Natural killer cell (primary cell): Measurements from ENCODE around the gene OLFML2A. TPM values are rescaled to one million over a fixed set of nuclear protein-coding genes. Genes with fewer than 3 reads are reported as not detected.

ENCODE experiments used
- ATAC-seq, 3 donors: fragments of 150-1000 bp in 2 of 3; fragments of 200-7000 bp in 1 of 3; cut with Tn5 transposase; 1 replicate in 1 of 3; 2 replicates in 2 of 3; pipeline ENCODE4 v1.10.0; 2021; ENCODE audit warnings: mild to moderate bottlenecking in 2 of 3, moderate library complexity in 2 of 3
- DNase-seq, 2 donors: peaks; one replicate each; pipeline versions ENCODE4 v3.0.0 to v3.0.0-alpha.2; 2013 to 2021; ENCODE audit warnings: mixed read lengths in 1 of 2
- H3K27ac ChIP-seq: one replicate; pipeline ENCODE4 v1.5.1; 2013; ENCODE audit warnings: mild to moderate bottlenecking, low read length
- H3K27me3 ChIP-seq: one replicate; pipeline ENCODE4 v1.6.1; 2013; ENCODE audit warnings: low read length; ENCODE audit not compliant: control insufficient read depth, insufficient read depth
- H3K36me3 ChIP-seq: one replicate; pipeline ENCODE4 v1.6.1; 2013; ENCODE audit warnings: low read length; ENCODE audit not compliant: control insufficient read depth, insufficient read depth
- H3K4me1 ChIP-seq: one replicate; pipeline ENCODE4 v1.6.1; 2013; ENCODE audit warnings: low read length; ENCODE audit not compliant: control insufficient read depth, insufficient read depth
- H3K4me3 ChIP-seq: one replicate; pipeline ENCODE4 v1.5.1; 2013; ENCODE audit warnings: low read length
- H3K9me3 ChIP-seq: one replicate; pipeline ENCODE4 v1.6.1; 2013; ENCODE audit warnings: low read length; ENCODE audit not compliant: control insufficient read depth, insufficient read depth
- H3K27ac Mint-ChIP-seq, 2 donors: one replicate each; pipeline ENCODE4 v1.8.0; 2022; ENCODE audit warnings: mild to moderate bottlenecking in 2 of 2, mixed read lengths in 2 of 2, moderate library complexity in 1 of 2
- H3K27me3 Mint-ChIP-seq, 2 donors: one replicate each; pipeline ENCODE4 v1.8.0; 2022; ENCODE audit warnings: low read depth in 2 of 2, mixed read lengths in 2 of 2
- H3K36me3 Mint-ChIP-seq: one replicate; pipeline ENCODE4 v1.8.0; 2022; ENCODE audit warnings: mixed read lengths
- H3K4me1 Mint-ChIP-seq, 2 donors: one replicate each; pipeline ENCODE4 v1.8.0; 2022; ENCODE audit warnings: mixed read lengths in 2 of 2
- H3K4me3 Mint-ChIP-seq: one replicate; pipeline ENCODE4 v1.8.0; 2022; ENCODE audit warnings: mild to moderate bottlenecking, moderate library complexity, mixed read lengths
- H3K9me3 Mint-ChIP-seq, 2 donors: one replicate each; pipeline ENCODE4 v1.8.0; 2022; ENCODE audit warnings: mixed read lengths in 2 of 2
- CTCF ChIP-seq: fragments of 200-600 bp; IDR thresholded peaks from one replicate; pipeline ENCODE4 v1.8.0; 2022; ENCODE audit warnings: antibody characterized with exemption
- WGBS: methylation state at CpG from one replicate; pipeline ENCODE4 v1.1.7; 2013; ENCODE audit warnings: missing lambda C conversion rate; ENCODE audit not compliant: insufficient coverage; 5-methylcytosine and 5-hydroxymethylcytosine counted together
- intact Hi-C: fragments of 100-400 bp; cut with micrococcal nuclease; formaldehyde crosslinking; loops from one replicate; pipeline ENCODE4 v1.14.2; 2022
- total RNA-seq, 4 donors: library from RNA; stranded (reverse); fragments of 120-200 nt in 1 of 4; gene quantifications; one replicate each; pipeline versions ENCODE4 v1.2.3 to v1.2.4, GENCODE V29; 2013 to 2022

OLFML2A gene
- total RNA-seq, 3 donors from 2014 or later (not counting 1 experiment from before 2014, with no cell fraction given): not detected

DNA sequence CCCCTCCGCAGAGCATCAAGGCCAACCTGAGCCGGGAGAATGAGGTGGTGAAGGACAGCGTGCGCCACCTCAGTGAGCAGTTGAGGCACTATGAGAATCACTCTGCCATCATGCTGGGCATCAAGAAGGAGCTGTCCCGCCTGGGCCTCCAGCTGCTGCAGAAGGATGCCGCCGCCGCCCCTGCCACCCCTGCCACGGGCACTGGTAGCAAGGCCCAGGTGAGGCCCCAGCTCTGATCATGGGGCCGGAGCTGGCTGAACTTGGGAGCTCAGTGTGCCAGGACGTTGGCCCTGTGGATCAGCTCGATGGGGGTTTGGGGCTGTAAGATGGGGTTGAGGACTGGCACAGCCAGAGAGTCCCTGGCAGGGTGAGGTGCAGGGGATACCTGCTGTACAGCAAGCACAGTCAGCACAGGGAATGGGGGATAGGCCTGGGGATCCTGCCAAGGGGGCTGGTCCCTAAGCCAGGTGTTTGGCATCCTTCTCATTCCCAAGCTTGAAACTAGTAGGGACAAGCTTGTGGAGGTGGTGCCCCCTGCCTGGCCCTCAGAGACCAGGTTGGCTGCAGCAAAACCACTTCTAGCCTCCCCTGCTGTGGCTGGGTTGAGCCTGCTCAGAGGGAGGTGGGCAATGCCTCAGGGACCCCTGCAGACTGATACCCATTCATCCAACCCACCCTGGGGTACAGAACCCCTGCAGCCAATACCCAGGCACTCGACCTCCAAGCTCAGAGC, 22.5 kb downstream of the OLFML2A start:
- H3K27me3 ChIP-seq: no peaks in the 10 kb centered on the region
- Mint-ChIP-seq H3K4me1 (no peaks in the 10 kb centered on the region), H3K36me3 (no peaks in the 10 kb centered on the region), H3K4me3 (no peak overlapping the region), H3K27me3 (peaks cover 0 to 3% of the 10 kb centered on the region in 2 donors), H3K27ac (no peak overlapping the region), H3K9me3 (no peaks in the 10 kb centered on the region)
- H3K36me3 ChIP-seq: no peaks in the 10 kb centered on the region
- DNase-seq (no peak), ATAC-seq (no peak)
- TF ChIP-seq CTCF: no peak
- no peak overlapping the region for H3K4me3 ChIP-seq
- peaks cover 18% of the 10 kb centered on the region for H3K4me1 ChIP-seq
- H3K9me3 ChIP-seq: no peaks in the 10 kb centered on the region
- intact Hi-C loops: no loop called here
- 84% methylated on average over 13 of the region's 13 CpGs for WGBS
- H3K27ac ChIP-seq: peak overlapping the region; percentile 68

DNA sequence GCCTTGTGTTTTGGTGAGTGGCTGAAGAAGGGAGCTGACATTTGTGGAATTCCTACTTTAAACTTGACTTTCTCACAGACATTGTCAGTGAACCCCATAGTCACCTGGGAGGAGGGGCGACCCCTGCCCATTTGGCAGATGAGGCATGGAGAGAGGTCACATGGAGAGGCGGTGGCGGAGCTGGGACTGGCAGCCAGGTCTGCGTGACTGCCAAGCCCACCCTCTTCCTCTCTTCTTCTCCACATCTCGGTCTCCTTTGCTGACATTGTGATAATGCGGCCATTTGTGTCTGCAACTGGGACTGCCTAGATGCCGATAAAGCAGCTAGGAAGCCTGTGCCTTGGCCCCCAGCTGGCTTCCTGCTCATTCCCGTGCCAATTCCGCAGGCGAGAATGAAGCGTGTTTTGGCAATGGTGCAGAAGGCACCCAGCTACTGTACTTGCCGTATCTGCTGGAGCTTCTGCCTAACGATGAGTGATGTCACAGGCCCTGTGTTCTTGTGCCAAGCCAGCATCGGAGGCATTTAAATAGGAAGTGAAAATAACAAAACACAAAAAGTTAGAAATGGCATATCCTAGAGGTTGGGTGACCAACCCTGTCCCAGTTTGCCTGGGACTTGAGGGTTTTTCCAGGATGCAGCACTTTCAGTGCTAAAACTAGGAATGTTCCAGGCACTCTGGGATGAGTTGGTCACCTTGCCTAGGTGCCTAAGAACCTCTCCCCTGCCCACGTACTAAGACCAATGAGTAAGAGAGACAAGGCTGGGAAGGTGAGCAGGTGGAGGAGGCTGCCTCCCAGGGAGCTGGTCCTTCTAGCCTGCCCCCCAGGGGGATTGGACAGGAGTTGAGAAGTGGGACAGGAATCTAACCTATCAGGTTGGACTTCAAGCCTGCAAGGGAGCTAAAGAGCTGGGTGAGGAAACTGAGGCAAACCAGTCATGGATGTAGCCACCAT, 23.6 kb downstream of the OLFML2A start:
- ATAC-seq: no peak
- WGBS: 44% methylated on average over 15 of the region's 15 CpGs
- DNase-seq: peak in 1 of 2 donors; percentile 12
- Mint-ChIP-seq H3K4me1 (no peaks in the 10 kb centered on the region), H3K27ac (peak overlapping the region in 1 of 2 donors; percentile 6), H3K4me3 (no peak overlapping the region), H3K27me3 (peaks cover 0 to 3% of the 10 kb centered on the region in 2 donors), H3K36me3 (no peaks in the 10 kb centered on the region), H3K9me3 (no peaks in the 10 kb centered on the region)
- Histone ChIP-seq H3K36me3 (no peaks in the 10 kb centered on the region), H3K27me3 (no peaks in the 10 kb centered on the region), H3K9me3 (no peaks in the 10 kb centered on the region), H3K4me1 (peaks cover 18% of the 10 kb centered on the region), H3K4me3 (no peak overlapping the region), H3K27ac (peak overlapping the region; percentile 68)
- intact Hi-C loops: no loop called here
- TF ChIP-seq CTCF: no peak

DNA sequence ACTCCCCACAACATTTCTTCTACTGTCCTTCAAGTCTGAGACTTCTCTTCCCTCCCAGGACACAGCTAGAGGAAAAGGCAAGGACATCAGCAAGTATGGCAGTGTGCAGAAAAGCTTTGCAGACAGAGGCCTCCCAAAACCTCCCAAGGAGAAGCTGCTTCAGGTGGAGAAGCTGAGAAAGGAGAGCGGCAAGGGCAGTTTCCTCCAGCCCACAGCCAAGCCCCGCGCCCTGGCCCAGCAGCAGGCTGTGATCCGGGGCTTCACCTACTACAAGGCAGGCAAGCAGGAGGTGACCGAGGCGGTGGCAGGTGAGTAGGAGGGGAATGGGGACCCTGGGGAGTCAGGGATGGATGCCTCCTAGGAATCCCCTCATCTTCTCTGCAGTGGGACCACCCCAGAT, 24.4 kb downstream of the OLFML2A start:
- Histone ChIP-seq H3K4me3 (no peak overlapping the region), H3K36me3 (no peaks in the 10 kb centered on the region), H3K27me3 (no peaks in the 10 kb centered on the region), H3K4me1 (peaks cover 18% of the 10 kb centered on the region), H3K27ac (peak overlapping the region; percentile 68), H3K9me3 (no peaks in the 10 kb centered on the region)
- Mint-ChIP-seq H3K4me3 (no peak overlapping the region), H3K9me3 (no peaks in the 10 kb centered on the region), H3K27me3 (peaks cover 0 to 3% of the 10 kb centered on the region in 2 donors), H3K27ac (no peak overlapping the region), H3K36me3 (no peaks in the 10 kb centered on the region), H3K4me1 (no peaks in the 10 kb centered on the region)
- intact Hi-C loops: no loop called here
- TF ChIP-seq CTCF: no peak
- ATAC-seq (no peak), DNase-seq (no peak)
- 83% methylated on average over 4 of the region's 6 CpGs for WGBS
